ENCODE data around the gene NREP.

The NREP gene

DNA sequence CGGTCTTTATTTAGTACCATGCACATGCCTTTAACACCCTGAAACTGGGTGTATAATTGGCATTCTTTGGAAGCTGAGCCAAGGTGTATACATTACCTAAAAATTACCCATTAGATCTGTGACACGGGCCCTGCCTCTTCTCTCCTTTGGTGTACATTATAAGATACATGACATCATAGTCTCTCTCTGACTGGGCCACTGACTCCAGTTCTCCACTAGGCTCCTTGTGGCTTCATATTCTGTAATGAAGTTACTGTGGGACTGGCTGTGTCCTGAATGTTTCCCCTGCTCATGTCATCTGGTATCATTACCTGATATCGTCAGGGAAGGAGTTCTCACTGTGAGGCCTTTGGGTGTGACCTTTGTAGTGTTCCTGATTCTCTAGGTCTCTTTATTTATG lies 65.5 kb downstream of the NREP start:
- no peak for FAIRE-seq

DNA sequence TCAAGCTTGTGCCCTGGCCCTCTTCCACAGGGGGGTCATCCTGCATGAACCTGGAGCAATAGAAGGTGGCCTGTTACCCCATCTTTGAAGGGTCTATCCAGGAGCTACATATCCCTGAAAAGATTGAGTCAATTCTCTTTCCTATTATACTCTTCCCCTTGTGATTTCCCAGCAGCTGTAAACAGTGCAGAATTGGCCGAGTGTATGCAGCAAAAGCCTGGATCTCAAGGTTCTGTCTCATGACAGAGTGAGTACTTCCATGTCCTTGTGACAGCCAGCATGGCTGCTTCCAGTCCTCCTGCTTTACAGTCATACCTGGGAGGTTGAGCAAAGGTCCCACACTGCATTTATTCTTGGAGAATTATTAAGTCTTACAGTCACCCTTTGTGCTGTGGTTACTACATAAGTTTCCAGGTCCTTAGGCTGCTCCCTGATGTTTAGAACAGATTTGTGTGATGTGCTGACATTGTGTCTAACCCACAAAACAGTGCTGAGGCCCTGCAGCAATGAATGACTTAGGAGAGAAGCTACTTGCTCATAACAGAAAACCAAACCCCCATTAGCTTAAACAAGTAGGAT lies 67.5 kb downstream of the NREP start:
- no peak for FAIRE-seq

DNA sequence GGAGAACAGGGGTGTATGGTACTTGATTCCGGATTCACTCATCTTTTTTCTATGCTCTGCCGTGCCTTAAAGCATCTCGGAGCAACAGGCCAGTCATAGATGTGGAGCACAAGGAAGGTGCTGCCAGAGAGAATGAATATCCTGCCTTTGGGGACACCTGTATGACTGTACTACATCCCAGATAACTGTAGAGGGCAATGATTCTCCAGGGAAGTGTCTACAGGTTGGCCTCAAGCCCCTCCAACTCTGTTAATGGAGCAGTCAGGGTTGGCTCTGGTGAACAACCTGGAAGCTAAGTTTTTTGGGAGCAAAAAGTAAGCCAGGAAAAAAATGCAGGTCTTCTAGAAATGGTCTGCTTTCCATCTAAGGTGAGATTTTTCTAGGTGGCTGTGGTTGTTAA lies 71.0 kb downstream of the NREP start:
- no peak for FAIRE-seq

DNA sequence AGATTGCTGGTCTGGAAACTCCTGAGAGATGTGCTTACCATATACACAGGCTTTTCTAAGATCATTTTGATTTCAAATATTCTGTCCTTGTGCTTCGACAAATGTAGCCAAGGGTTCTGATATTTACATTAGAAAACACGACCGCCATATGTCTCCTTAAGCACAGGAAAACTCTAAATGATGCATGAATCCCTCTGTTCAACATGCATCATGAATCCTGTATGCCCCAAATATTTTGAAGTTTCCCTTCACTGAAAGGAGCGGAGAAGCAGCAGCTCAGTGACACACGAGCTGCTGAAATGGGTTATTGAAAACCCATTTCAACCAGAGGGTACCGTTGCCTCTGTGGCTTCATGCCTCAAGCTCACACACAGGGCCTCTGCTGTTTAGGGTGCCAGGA lies 74.4 kb downstream of the NREP start:
- no peak for FAIRE-seq

DNA sequence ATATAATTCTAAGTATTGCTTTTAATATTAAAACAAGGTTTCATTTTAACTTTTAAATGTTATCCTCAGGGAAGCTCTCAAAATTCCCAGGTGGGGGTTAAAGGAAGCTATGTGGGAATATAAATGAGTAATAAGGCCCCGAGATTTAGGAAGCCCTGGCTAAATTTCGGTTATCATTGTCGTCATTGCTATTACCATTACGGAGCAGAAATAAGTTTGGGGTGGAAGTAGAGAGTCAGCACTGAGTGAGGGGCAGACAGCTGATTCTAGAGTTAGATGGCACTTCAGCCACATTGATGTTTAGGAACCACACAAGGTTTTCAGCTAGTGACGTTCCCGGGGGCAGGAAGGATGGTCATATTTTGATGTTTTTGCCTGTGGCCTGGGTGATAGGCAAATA lies 74.9 kb downstream of the NREP start:
- no peak for FAIRE-seq

DNA sequence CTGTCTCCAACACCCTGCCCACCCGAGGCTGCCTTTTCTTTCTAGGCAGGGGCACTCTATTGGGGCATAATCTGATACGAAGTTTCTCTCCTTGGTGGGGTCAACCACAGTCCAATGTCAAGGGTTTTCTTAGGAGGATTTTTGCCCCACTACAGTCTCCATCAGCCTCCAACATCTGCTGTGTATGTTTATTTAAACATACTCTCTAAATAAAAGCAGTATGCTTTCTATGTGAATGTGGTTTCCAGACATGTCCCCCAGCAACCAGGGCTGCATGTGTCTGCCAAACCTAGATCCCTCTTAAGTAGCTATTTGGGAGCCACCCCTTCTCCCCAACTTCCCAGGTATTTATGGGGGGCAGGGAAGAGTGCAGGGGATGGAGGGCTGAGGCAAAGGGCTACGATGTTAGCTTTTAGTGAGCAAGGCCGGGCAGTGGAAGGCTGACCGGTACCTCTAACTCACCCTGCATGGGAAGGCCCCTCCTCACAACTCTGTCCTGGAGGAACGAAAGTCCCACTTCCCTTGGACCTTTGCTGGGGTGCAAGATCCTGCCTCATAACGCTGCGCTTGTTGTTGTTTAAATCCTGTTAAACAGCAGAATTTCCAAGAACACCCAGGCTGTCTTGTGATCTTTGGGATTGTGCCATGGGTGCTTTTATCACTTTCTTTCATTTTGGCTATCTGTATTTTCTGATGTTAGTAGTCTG lies 75.4 kb downstream of the NREP start:
- FAIRE-seq = no peak

DNA sequence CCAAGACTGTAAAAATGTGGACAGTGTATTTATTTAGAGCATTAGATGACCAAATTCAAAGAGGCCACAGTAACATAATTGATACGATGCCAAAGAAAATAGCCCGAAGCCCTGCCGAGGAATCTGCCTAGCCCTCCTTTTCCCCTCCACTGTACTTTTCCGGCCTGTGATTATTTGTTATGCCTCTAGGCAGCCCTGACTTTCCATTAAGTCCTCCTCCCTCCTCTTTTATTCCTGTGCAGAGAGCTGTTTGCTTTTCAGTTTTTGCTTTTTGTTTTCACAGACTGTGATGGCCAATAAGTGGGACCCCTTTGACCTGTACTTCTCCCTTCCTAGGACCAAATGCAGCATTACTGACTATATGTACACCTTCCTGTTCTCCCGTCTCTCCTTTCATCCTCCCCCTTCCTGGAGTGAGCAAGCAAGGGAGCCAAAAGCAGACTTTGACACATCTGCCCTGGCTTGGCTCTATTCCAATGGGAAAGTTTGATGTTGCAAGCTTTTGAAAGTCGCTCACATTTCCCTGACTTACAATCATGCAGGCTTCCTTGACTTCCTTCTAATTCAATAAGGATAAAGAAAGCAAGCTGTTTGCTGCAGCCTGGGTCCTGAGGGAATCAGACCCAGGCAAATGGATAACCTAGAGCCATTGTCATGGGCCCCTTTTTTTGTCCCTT lies 76.1 kb downstream of the NREP start:
- FAIRE-seq = no peak

DNA sequence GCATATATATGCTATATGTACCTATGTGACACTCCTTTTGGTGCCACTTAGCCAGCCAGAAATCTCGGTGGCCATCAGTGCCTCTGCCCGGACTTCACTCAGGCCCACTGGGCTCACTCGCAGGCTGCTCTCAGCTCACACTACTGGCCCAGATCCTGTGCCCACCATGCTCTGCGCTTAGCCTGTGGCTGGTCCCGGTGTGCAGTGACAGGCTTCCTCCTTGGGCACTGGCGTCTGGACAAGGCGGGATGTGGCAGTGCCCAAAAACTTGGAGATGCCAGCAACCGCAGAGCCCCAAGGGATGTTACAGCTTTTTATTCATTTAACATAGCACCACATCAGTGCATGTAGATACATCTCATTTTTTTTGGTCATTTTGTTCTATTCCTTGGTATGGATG lies 77.4 kb downstream of the NREP start:
- no peak for FAIRE-seq

All from TTC549 (cell line).